OCI-LY3 (cell line): ENCODE measurements around the gene CHCHD4.

ENCODE experiments used
- H2AFZ ChIP-seq: fragments of 200-600, 300-600 bp; shearing (Covaris generic); 2 replicates; pipeline ENCODE4 v1.6.0; 2014; ENCODE audit warnings: antibody characterized with exemption, low read depth, low read length
- H3K27ac ChIP-seq: fragments of 200-600, 300-600 bp; sonication (generic); 2 replicates; pipeline ENCODE4 v1.5.1; 2014; ENCODE audit warnings: mild to moderate bottlenecking, low read length, moderate library complexity, mixed read lengths
- H3K27me3 ChIP-seq: fragments of 200-600, 300-600 bp; sonication (generic); 2 replicates; pipeline ENCODE4 v1.6.1; 2014; ENCODE audit warnings: low read depth, low read length, mixed read lengths
- H3K36me3 ChIP-seq: fragments of 200-600, 300-600 bp; sonication (generic); replicated peaks from 2 replicates; pipeline ENCODE3; 2014; ENCODE audit warnings: low read depth, low read length, mixed read lengths
- H3K4me1 ChIP-seq: fragments of 300-600, 200-600 bp; sonication (generic); 2 replicates; pipeline ENCODE4 v1.6.1; 2014; ENCODE audit warnings: low read length, mixed read lengths
- H3K4me2 ChIP-seq: fragments of 200-600, 300-600 bp; sonication (generic); 2 replicates; pipeline ENCODE4 v1.6.1; 2014; ENCODE audit warnings: low read length, mixed read lengths
- H3K4me3 ChIP-seq: fragments of 300-600, 200-600 bp; sonication (generic); 2 replicates; pipeline ENCODE4 v1.5.1; 2014; ENCODE audit warnings: antibody characterized with exemption, mild to moderate bottlenecking, low read length, moderate library complexity
- H3K79me2 ChIP-seq: fragments of 300-600, 200-600 bp; shearing (Covaris generic); 2 replicates; pipeline ENCODE4 v1.6.1; 2014; ENCODE audit warnings: mild to moderate bottlenecking, low read length, mixed read lengths
- H3K9ac ChIP-seq: fragments of 300-600, 200-600 bp; shearing (Covaris generic); 2 replicates; pipeline ENCODE4 v1.6.0; 2014; ENCODE audit warnings: mild to moderate bottlenecking, low read length, moderate library complexity
- H3K9me3 ChIP-seq: fragments of 200-600, 300-600 bp; shearing (Covaris generic); 2 replicates; pipeline ENCODE4 v1.6.1; 2014; ENCODE audit warnings: low read length, mixed read lengths; ENCODE audit not compliant: insufficient read depth
- H4K20me1 ChIP-seq: fragments of 200-600, 300-600 bp; sonication (generic); 2 replicates; pipeline ENCODE4 v1.6.1; 2016; ENCODE audit warnings: low read length, mixed read lengths; ENCODE audit not compliant: insufficient read depth
- CTCF ChIP-seq: fragments of 200-600, 300-600 bp; sonication (generic); IDR thresholded peaks from 2 replicates; pipeline ENCODE4 v1.5.1; 2014; ENCODE audit warnings: antibody characterized with exemption, low read length, low read depth
- EZH2phosphoT487 ChIP-seq: fragments of 200-600 bp; shearing (Covaris generic); IDR thresholded peaks from 2 replicates; pipeline ENCODE4 v1.6.1; 2018; ENCODE audit warnings: antibody characterized with exemption, mixed run types, low read depth

Gene CHCHD4

GRCh38 chr3:14143271-14144225 is 18.9 kb upstream of the CHCHD4 start:
- peak overlapping the region; percentile 66 for H3K27ac ChIP-seq
- H3K9me3 ChIP-seq = no peaks in the 10 kb centered on the region
- H2AFZ ChIP-seq = no peak overlapping the region
- H3K27me3 ChIP-seq = no peaks in the 10 kb centered on the region
- H3K79me2 ChIP-seq = no peaks in the 10 kb centered on the region
- peak overlapping the region; percentile 65 for H3K4me2 ChIP-seq
- H4K20me1 ChIP-seq = peaks cover 7% of the 10 kb centered on the region
- H3K36me3 ChIP-seq = peaks cover 64% of the 10 kb centered on the region
- TF ChIP-seq EZH2phosphoT487 (no peak), CTCF (no peak)
- peaks cover 18% of the 10 kb centered on the region for H3K4me1 ChIP-seq
- no peak overlapping the region for H3K4me3 ChIP-seq
- no peak overlapping the region for H3K9ac ChIP-seq

- Histone ChIP-seq H4K20me1 (peaks cover 7% of the 10 kb centered on the region), H3K36me3 (peaks cover 67% of the 10 kb centered on the region), H3K4me3 (no peak overlapping the region), H3K27me3 (no peaks in the 10 kb centered on the region), H3K4me2 (no peak overlapping the region), H2AFZ (no peak overlapping the region), H3K4me1 (peaks cover 18% of the 10 kb centered on the region), H3K9ac (no peak overlapping the region), H3K9me3 (no peaks in the 10 kb centered on the region), H3K79me2 (no peaks in the 10 kb centered on the region), H3K27ac (no peak overlapping the region)
- no peak for TF ChIP-seq EZH2phosphoT487
- TF ChIP-seq CTCF = no peak
Measured at GRCh38 chr3:14142567-14143270, 18.0 kb upstream of the CHCHD4 start.

GRCh38 chr3:14141602-14142341 is 17.1 kb upstream of the CHCHD4 start:
- Histone ChIP-seq H4K20me1 (peaks cover 7% of the 10 kb centered on the region), H3K4me2 (no peak overlapping the region), H3K4me3 (no peak overlapping the region), H3K9ac (no peak overlapping the region), H3K27ac (no peak overlapping the region), H3K27me3 (no peaks in the 10 kb centered on the region), H3K36me3 (peaks cover 66% of the 10 kb centered on the region), H3K9me3 (no peaks in the 10 kb centered on the region), H3K79me2 (no peaks in the 10 kb centered on the region), H3K4me1 (peaks cover 18% of the 10 kb centered on the region), H2AFZ (no peak overlapping the region)
- TF ChIP-seq CTCF = no peak
- no peak for TF ChIP-seq EZH2phosphoT487
